ENCODE data around the gene FBXO33.

DNA sequence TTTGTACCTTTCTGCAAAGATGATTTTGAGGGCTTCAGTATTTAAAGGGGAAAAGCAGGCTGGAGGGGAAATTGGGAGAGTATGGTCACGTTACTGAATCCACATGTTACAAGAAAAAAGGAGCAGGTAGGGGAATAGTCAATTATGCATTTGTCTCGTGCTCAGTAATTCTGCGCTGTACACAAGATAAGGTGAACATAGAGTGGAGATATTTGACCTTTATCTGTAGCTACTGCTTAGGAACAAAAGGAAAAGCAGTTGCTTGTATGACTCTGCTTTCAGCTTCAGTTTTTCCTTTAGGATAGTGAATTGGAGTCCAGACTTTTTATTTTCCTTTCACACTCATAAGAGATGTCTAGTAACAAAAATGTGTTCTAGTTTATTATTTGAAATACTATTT lies 49.8 kb downstream of the FBXO33 start:
- no peak for TF ChIP-seq POLR2AphosphoS5 (IDR thresholded peaks at IDR 0.05)
- TF ChIP-seq, protein P1, sequence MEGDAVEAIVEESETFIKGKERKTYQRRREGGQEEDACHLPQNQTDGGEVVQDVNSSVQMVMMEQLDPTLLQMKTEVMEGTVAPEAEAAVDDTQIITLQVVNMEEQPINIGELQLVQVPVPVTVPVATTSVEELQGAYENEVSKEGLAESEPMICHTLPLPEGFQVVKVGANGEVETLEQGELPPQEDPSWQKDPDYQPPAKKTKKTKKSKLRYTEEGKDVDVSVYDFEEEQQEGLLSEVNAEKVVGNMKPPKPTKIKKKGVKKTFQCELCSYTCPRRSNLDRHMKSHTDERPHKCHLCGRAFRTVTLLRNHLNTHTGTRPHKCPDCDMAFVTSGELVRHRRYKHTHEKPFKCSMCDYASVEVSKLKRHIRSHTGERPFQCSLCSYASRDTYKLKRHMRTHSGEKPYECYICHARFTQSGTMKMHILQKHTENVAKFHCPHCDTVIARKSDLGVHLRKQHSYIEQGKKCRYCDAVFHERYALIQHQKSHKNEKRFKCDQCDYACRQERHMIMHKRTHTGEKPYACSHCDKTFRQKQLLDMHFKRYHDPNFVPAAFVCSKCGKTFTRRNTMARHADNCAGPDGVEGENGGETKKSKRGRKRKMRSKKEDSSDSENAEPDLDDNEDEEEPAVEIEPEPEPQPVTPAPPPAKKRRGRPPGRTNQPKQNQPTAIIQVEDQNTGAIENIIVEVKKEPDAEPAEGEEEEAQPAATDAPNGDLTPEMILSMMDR (IDR thresholded peaks at IDR 0.05) = no peak
- TF ChIP-seq POLR2A (IDR thresholded peaks at IDR 0.05; ENCODE audit: low read depth) = no peak
- TF ChIP-seq EP300 (IDR thresholded peaks at IDR 0.05) = no peak
